A549 treated with dexamethasone at 1 μM for 4 hours (cell line): ENCODE data around the gene TLE1. TPM values are rescaled to one million over a fixed set of nuclear protein-coding genes. Genes with fewer than 3 reads are reported as not detected.

Experiments
- total RNA-seq: library from RNA; stranded (reverse); fragments of 200-300 nt; extraction: Qiagen RNA extraction; gene quantifications from 5 replicates; pipeline ENCODE4 v1.2.3, GENCODE V29; 2022

TLE1 gene
- 77.0 to 86.8 TPM (median 81.4 TPM) in 5 replicates for total RNA-seq

GRCh38 chr9:81689343-81690175 is at the start of gene TLE1:
TLE1 (minus strand) TSS chr9:81689547; CDS start chr9:81688240, 1,307 bp downstream.

Other genes with a start within 250 kb of the TLE1 start
- not detected in 5 replicates for gene SPATA31D4, start 238.9 kb upstream of the TLE1 start, total RNA-seq